HG02943 (cell line): Measurements from ENCODE around the gene SRPK2.
"Not testable (repeated sequence)": the region's sequence is repeated elsewhere in the genome, so short reads cannot be mapped to it uniquely, and the experiment has no call there.

Experiments
- ATAC-seq: cut with Tn5 transposase; IDR thresholded peaks from one replicate; pipeline ENCODE4 v1.9.1; 2021; ENCODE audit warnings: mild to moderate bottlenecking, low read depth, moderate library complexity; ENCODE audit not compliant: unreplicated experiment

SRPK2 gene

GRCh38 chr7:105305633-105306032 is 83.1 kb downstream of the SRPK2 start:
- ATAC-seq: no peak

GRCh38 chr7:105304040-105304895 is 84.5 kb downstream of the SRPK2 start:
- peak; percentile 76 for ATAC-seq

- ATAC-seq: not testable (repeated sequence)
Observed at GRCh38 chr7:105300587-105300986, 88.1 kb downstream of the SRPK2 start.

GRCh38 chr7:105298439-105298894 is 90.3 kb downstream of the SRPK2 start:
- peak; percentile 77 for ATAC-seq

- no peak for ATAC-seq
Observed at GRCh38 chr7:105297985-105298384, 90.7 kb downstream of the SRPK2 start.

- ATAC-seq: no peak
Observed at GRCh38 chr7:105297309-105297708, 91.4 kb downstream of the SRPK2 start.

GRCh38 chr7:105296491-105296890 is 92.2 kb downstream of the SRPK2 start:
- no peak for ATAC-seq

GRCh38 chr7:105295596-105296352 is 92.9 kb downstream of the SRPK2 start:
- no peak for ATAC-seq

- not testable (repeated sequence) for ATAC-seq
Observed at GRCh38 chr7:105294482-105294881, 94.2 kb downstream of the SRPK2 start.

GRCh38 chr7:105289704-105290103 is 99.0 kb downstream of the SRPK2 start:
- no peak for ATAC-seq

- no peak for ATAC-seq
Observed at GRCh38 chr7:105286441-105286840, 102.3 kb downstream of the SRPK2 start.

GRCh38 chr7:105285118-105285874 is 103.4 kb downstream of the SRPK2 start:
- ATAC-seq: no peak

GRCh38 chr7:105284014-105284413 is 104.7 kb downstream of the SRPK2 start:
- no peak for ATAC-seq

GRCh38 chr7:105281966-105282365 is 106.8 kb downstream of the SRPK2 start:
- ATAC-seq: no peak

- peak; percentile 78 for ATAC-seq
Observed at GRCh38 chr7:105279688-105280007, 109.1 kb downstream of the SRPK2 start.

GRCh38 chr7:105278973-105279687 is 109.6 kb downstream of the SRPK2 start:
- peak; percentile 54 for ATAC-seq

GRCh38 chr7:105278565-105278964 is 110.2 kb downstream of the SRPK2 start:
- no peak for ATAC-seq

GRCh38 chr7:105277341-105277740 is 111.4 kb downstream of the SRPK2 start:
- no peak for ATAC-seq

GRCh38 chr7:105270117-105270516 is 118.6 kb downstream of the SRPK2 start:
- ATAC-seq: no peak

GRCh38 chr7:105269397-105269796 is 119.3 kb downstream of the SRPK2 start:
- no peak for ATAC-seq
